ENCODE data around the gene SMAD6. TPM values are rescaled to one million over a fixed set of nuclear protein-coding genes. Genes with fewer than 3 reads are reported as not detected.

The SMAD6 gene
- total RNA-seq, 1 donor from 2014 or later = 20.3 TPM

DNA sequence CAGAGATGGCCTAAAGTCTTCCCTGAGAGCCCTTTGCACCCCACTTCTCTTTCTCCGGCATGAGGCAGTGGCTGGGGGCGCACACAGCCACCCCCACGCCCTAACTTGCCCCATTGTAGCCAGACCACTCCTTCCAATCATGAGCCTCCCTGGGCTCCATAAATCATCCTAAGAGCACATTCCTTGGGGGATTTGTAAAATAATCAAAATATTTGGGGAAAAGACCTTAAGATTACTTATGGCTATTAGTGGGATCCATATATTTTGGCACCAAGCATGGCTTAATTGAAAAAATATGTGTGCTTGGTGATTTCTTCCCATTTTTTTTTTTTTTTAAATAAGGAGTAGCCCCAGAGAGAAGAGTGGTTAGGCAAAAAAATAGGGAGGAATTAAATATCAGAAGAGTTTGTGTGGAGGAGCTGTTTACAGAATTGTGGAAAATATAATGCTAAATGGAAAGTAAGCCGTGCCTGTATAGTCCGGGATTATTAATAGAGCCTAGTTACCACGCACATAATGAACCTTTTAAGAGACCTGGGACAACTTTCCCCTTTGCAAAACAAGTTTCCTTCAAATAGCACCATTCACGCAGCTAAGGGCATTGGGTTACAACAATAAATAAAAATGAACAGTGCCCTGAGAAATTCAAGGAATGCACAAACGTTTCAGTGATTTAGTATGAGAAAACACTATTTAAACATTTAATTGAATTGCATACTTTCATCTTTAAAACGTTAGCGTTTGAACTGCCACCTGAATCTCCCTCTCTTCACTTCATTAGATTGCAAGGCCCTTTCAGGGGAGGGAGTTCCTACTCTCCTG, 46.1 kb downstream of the SMAD6 start:
- H3K4me1 ChIP-seq = peaks cover 100% of the 10 kb centered on the region
- H3K36me3 ChIP-seq = no peaks in the 10 kb centered on the region
- no peaks in the 10 kb centered on the region for H3K27me3 ChIP-seq (ENCODE audit: low read depth)
- intact Hi-C loops (cut with micrococcal nuclease) = no loop called here
- TF ChIP-seq, protein P1, sequence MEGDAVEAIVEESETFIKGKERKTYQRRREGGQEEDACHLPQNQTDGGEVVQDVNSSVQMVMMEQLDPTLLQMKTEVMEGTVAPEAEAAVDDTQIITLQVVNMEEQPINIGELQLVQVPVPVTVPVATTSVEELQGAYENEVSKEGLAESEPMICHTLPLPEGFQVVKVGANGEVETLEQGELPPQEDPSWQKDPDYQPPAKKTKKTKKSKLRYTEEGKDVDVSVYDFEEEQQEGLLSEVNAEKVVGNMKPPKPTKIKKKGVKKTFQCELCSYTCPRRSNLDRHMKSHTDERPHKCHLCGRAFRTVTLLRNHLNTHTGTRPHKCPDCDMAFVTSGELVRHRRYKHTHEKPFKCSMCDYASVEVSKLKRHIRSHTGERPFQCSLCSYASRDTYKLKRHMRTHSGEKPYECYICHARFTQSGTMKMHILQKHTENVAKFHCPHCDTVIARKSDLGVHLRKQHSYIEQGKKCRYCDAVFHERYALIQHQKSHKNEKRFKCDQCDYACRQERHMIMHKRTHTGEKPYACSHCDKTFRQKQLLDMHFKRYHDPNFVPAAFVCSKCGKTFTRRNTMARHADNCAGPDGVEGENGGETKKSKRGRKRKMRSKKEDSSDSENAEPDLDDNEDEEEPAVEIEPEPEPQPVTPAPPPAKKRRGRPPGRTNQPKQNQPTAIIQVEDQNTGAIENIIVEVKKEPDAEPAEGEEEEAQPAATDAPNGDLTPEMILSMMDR (IDR thresholded peaks at IDR 0.05; ENCODE audit: borderline replicate concordance) = no peak
- H3K4me3 ChIP-seq = no peak overlapping the region
- DNase-seq = no peak
- H3K27ac ChIP-seq (replicated peaks) = peak overlapping the region; percentile 42
- no peaks in the 10 kb centered on the region for H3K9me3 ChIP-seq (replicated peaks)

DNA sequence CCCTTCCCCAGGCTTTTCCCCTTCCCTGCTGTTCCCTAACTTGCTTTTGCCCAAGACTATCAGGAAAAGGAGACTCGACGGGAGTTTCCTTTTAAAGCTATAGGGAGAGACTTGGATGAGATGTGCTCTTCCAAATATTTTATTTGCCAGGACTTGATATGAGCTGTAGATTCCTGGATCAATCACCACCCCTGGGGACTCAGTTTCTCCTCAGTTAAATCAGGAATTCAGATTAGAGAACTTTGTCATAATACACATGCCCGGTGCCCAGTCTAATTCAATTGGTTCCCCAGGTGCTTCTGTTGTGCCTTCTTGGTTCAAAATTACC, 46.6 kb downstream of the SMAD6 start:
- no peak for DNase-seq
- no peaks in the 10 kb centered on the region for H3K27me3 ChIP-seq (ENCODE audit: low read depth)
- H3K9me3 ChIP-seq (replicated peaks) = no peaks in the 10 kb centered on the region
- H3K36me3 ChIP-seq = no peaks in the 10 kb centered on the region
- peak overlapping the region; percentile 42 for H3K27ac ChIP-seq (replicated peaks)
- H3K4me1 ChIP-seq = peaks cover 100% of the 10 kb centered on the region
- no peak overlapping the region for H3K4me3 ChIP-seq
- intact Hi-C loops (cut with micrococcal nuclease) = no loop called here
- TF ChIP-seq, protein P1 (IDR thresholded peaks at IDR 0.05; ENCODE audit: borderline replicate concordance) = no peak

DNA sequence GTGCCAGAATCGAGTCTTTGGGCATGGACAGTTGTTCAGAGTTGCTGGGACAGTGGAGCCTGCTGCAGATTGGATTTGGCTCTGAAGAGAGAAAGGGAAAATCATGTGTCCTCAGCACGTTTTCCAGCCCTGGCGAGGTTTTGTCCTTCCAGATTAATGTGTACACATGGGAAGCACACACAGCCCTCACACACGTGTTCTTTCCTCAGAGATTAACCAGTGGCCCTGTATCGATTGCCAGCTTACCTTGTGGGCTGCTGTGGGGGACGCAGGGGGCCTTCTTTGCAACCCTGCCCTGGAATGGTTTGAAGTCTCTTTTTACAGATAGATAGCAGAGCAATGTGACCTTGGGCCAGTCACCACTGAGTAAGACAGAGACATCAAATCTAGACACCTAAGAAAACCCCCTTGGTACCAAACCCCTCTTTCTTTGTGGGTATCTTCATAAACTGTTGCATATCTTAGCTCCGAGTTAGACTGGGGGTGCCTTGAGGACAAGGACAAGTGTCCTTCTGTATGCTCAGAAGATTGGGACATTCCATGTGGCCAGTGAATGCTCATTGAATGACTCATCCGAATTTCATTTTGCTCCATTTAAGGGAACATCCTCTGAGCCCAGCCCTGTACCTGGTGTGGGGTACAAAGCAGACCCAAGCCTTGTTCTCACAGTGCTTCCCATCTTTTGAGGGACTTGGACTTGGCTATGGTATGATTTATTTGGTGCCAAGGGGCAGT, 48.0 kb downstream of the SMAD6 start:
- no peak overlapping the region for H3K4me3 ChIP-seq
- intact Hi-C loops (cut with micrococcal nuclease) = no loop called here
- no peak for DNase-seq
- H3K4me1 ChIP-seq = peaks cover 98% of the 10 kb centered on the region
- TF ChIP-seq, protein P1 (IDR thresholded peaks at IDR 0.05; ENCODE audit: borderline replicate concordance) = no peak
- H3K9me3 ChIP-seq (replicated peaks) = peaks cover 4% of the 10 kb centered on the region
- no peaks in the 10 kb centered on the region for H3K27me3 ChIP-seq (ENCODE audit: low read depth)
- H3K27ac ChIP-seq (replicated peaks) = peak overlapping the region; percentile 57
- H3K36me3 ChIP-seq = no peaks in the 10 kb centered on the region

DNA sequence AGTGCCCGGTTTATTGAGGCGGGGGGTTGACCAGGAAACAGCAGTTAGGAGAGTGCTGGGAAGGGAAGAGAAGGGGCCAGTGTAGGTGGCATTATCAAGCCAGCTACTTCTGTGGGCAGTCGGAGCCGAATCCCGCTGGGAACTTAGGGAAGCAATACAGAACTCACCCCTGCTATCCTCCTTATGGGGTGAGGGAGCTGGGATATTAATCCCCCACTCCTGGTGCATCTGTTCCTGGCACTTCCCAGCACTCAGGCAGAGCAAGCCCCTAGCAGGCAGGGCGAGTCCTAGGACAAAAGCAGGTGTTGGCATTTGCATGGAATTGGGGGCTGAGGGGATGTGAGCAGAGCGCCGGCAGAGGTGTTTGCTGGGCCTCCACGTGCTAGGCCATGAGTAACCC, 48.6 kb downstream of the SMAD6 start:
- Histone ChIP-seq H3K4me1 (peaks cover 92% of the 10 kb centered on the region), H3K9me3 (replicated peaks) (peaks cover 10% of the 10 kb centered on the region), H3K27ac (replicated peaks) (peak overlapping the region; percentile 57), H3K36me3 (no peaks in the 10 kb centered on the region), H3K27me3 (ENCODE audit: low read depth) (no peaks in the 10 kb centered on the region), H3K4me3 (no peak overlapping the region)
- intact Hi-C loops (cut with micrococcal nuclease) = no loop called here
- DNase-seq = no peak
- TF ChIP-seq, protein P1 (IDR thresholded peaks at IDR 0.05; ENCODE audit: borderline replicate concordance) = no peak

DNA sequence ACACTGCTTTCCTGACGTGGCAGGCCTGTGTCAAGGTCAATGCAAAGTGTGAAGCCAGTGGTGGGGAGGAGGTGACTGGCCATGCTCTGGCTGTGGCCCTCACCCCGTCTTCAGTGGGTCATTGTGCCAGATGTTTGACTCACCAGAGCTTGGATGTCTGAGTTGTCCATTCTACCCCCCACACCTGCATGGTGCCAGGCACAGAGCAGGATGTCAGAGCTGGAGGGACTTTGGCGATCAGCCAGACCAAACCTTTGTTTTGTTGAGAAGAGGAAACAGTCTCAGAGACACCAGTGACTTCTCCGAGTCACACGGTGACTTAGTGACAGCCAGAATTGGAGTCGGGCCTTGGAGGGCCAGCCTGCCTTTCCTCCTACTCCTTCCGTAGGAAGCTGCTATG, 49.5 kb downstream of the SMAD6 start:
- TF ChIP-seq, protein P1 (IDR thresholded peaks at IDR 0.05; ENCODE audit: borderline replicate concordance) = no peak
- peak overlapping the region; percentile 57 for H3K27ac ChIP-seq (replicated peaks)
- intact Hi-C loops (cut with micrococcal nuclease) = no loop called here

More for the DNA sequence above, 49.5 kb downstream of the SMAD6 start:
- no peak for DNase-seq
- H3K27me3 ChIP-seq (ENCODE audit: low read depth) = no peaks in the 10 kb centered on the region
- no peak overlapping the region for H3K4me3 ChIP-seq
- peaks cover 12% of the 10 kb centered on the region for H3K9me3 ChIP-seq (replicated peaks)
- H3K4me1 ChIP-seq = peaks cover 82% of the 10 kb centered on the region
- no peaks in the 10 kb centered on the region for H3K36me3 ChIP-seq
